IPS-20b (cell line): Measurements from ENCODE around the gene STT3A.

Source experiments
- H3K27ac ChIP-seq: one replicate; pipeline ENCODE4 v1.5.1; 2013; ENCODE audit warnings: low read length
- H3K27me3 ChIP-seq: 2 replicates; pipeline ENCODE4 v1.6.1; 2013; ENCODE audit warnings: mild to moderate bottlenecking, low read length, inconsistent platforms; ENCODE audit not compliant: insufficient read depth
- H3K36me3 ChIP-seq: 2 replicates; pipeline ENCODE4 v1.6.1; 2013; ENCODE audit warnings: low read depth, mild to moderate bottlenecking, inconsistent platforms, low read length, moderate library complexity; ENCODE audit not compliant: insufficient read depth
- H3K4me1 ChIP-seq: 2 replicates; pipeline ENCODE4 v1.6.1; 2013; ENCODE audit warnings: mild to moderate bottlenecking, control low read depth, inconsistent platforms, low read length, moderate library complexity; ENCODE audit not compliant: insufficient read depth
- H3K4me3 ChIP-seq: 2 replicates; pipeline ENCODE4 v1.5.1; 2013; ENCODE audit warnings: mild to moderate bottlenecking, low read length, inconsistent platforms
- H3K9ac ChIP-seq: 2 replicates; pipeline ENCODE4 v1.6.1; 2013; ENCODE audit warnings: low read depth, mild to moderate bottlenecking, inconsistent platforms, low read length, moderate library complexity
- H3K9me3 ChIP-seq: 2 replicates; pipeline ENCODE4 v1.6.1; 2013; ENCODE audit warnings: mild to moderate bottlenecking, low read depth, low read length, inconsistent platforms; ENCODE audit not compliant: insufficient read depth

Gene STT3A

GRCh38 chr11:125588505-125588904 is 4.1 kb upstream of the STT3A start:
- Histone ChIP-seq H3K36me3 (peaks cover 14% of the 10 kb centered on the region), H3K9me3 (no peaks in the 10 kb centered on the region), H3K4me3 (no peak overlapping the region), H3K4me1 (peaks cover 2% of the 10 kb centered on the region; the same call in 1 of the 2 replicates), H3K27ac (no peak overlapping the region), H3K27me3 (no peaks in the 10 kb centered on the region), H3K9ac (no peak overlapping the region)

GRCh38 chr11:125591649-125592304 is 875 bp upstream of the STT3A start:
- peak overlapping the region; percentile 98 for H3K9ac ChIP-seq
- peak overlapping the region; percentile 98 for H3K4me3 ChIP-seq
- H3K9me3 ChIP-seq = no peaks in the 10 kb centered on the region
- peaks cover 12% of the 10 kb centered on the region for H3K36me3 ChIP-seq
- H3K27ac ChIP-seq = peak overlapping the region; percentile 74
- H3K27me3 ChIP-seq = no peaks in the 10 kb centered on the region
- peaks cover 4% of the 10 kb centered on the region; the same call in 1 of the 2 replicates for H3K4me1 ChIP-seq

- H3K27ac ChIP-seq = peak overlapping the region; percentile 23
- H3K9ac ChIP-seq = peak overlapping the region; percentile 88; the same call in 1 of the 2 replicates
- peak overlapping the region; percentile 98 for H3K4me3 ChIP-seq
These were observed 615 bp downstream of the STT3A start for GRCh38 chr11:125593114-125593820.

GRCh38 chr11:125594958-125595357 is 2.3 kb downstream of the STT3A start:
- no peak overlapping the region for H3K9ac ChIP-seq

More at GRCh38 chr11:125593114-125593820, 615 bp downstream of the STT3A start:
- Histone ChIP-seq H3K9me3 (no peaks in the 10 kb centered on the region), H3K27me3 (no peaks in the 10 kb centered on the region), H3K36me3 (peaks cover 27% of the 10 kb centered on the region), H3K4me1 (peaks cover 4% of the 10 kb centered on the region; the same call in 1 of the 2 replicates)

GRCh38 chr11:125600663-125601062 is 8.0 kb downstream of the STT3A start:
- no peaks in the 10 kb centered on the region for H3K27me3 ChIP-seq
- no peak overlapping the region for H3K27ac ChIP-seq
- H3K36me3 ChIP-seq = peaks cover 90% of the 10 kb centered on the region
- no peak overlapping the region for H3K9ac ChIP-seq
- no peak overlapping the region for H3K4me3 ChIP-seq
- H3K9me3 ChIP-seq = no peaks in the 10 kb centered on the region
- H3K4me1 ChIP-seq = no peaks in the 10 kb centered on the region

More at GRCh38 chr11:125594958-125595357, 2.3 kb downstream of the STT3A start:
- H3K4me3 ChIP-seq = no peak overlapping the region
- H3K27ac ChIP-seq = no peak overlapping the region
- no peaks in the 10 kb centered on the region for H3K27me3 ChIP-seq
- H3K4me1 ChIP-seq = peaks cover 4% of the 10 kb centered on the region; the same call in 1 of the 2 replicates
- H3K36me3 ChIP-seq = peaks cover 39% of the 10 kb centered on the region
- no peaks in the 10 kb centered on the region for H3K9me3 ChIP-seq

GRCh38 chr11:125603207-125603606 is 10.6 kb downstream of the STT3A start:
- Histone ChIP-seq H3K9ac (no peak overlapping the region), H3K4me1 (no peaks in the 10 kb centered on the region), H3K4me3 (no peak overlapping the region), H3K27ac (no peak overlapping the region), H3K9me3 (no peaks in the 10 kb centered on the region), H3K27me3 (no peaks in the 10 kb centered on the region), H3K36me3 (peaks cover 92% of the 10 kb centered on the region)

GRCh38 chr11:125605417-125605816 is 12.8 kb downstream of the STT3A start:
- Histone ChIP-seq H3K9ac (no peak overlapping the region), H3K27ac (no peak overlapping the region), H3K4me1 (no peaks in the 10 kb centered on the region), H3K36me3 (peaks cover 100% of the 10 kb centered on the region), H3K4me3 (no peak overlapping the region), H3K27me3 (no peaks in the 10 kb centered on the region), H3K9me3 (no peaks in the 10 kb centered on the region)

- no peaks in the 10 kb centered on the region for H3K4me1 ChIP-seq
- H3K27ac ChIP-seq = no peak overlapping the region
- no peak overlapping the region for H3K9ac ChIP-seq
- no peaks in the 10 kb centered on the region for H3K9me3 ChIP-seq
- H3K27me3 ChIP-seq = no peaks in the 10 kb centered on the region
- peaks cover 100% of the 10 kb centered on the region for H3K36me3 ChIP-seq
- H3K4me3 ChIP-seq = no peak overlapping the region
These were observed 16.9 kb downstream of the STT3A start for GRCh38 chr11:125609545-125609944.

GRCh38 chr11:125618383-125618782 is 25.7 kb downstream of the STT3A start:
- Histone ChIP-seq H3K27me3 (no peaks in the 10 kb centered on the region), H3K36me3 (peaks cover 88% of the 10 kb centered on the region), H3K4me1 (no peaks in the 10 kb centered on the region), H3K9me3 (no peaks in the 10 kb centered on the region), H3K9ac (no peak overlapping the region), H3K27ac (no peak overlapping the region), H3K4me3 (no peak overlapping the region)

GRCh38 chr11:125621995-125622394 is 29.3 kb downstream of the STT3A start:
- Histone ChIP-seq H3K36me3 (peaks cover 57% of the 10 kb centered on the region), H3K4me3 (no peak overlapping the region), H3K9ac (no peak overlapping the region), H3K27ac (no peak overlapping the region), H3K4me1 (no peaks in the 10 kb centered on the region; the same call in 1 of the 2 replicates), H3K9me3 (no peaks in the 10 kb centered on the region), H3K27me3 (no peaks in the 10 kb centered on the region)

GRCh38 chr11:125623064-125623463 is 30.4 kb downstream of the STT3A start:
- Histone ChIP-seq H3K4me1 (peaks cover 10% of the 10 kb centered on the region; the same call in 1 of the 2 replicates), H3K9ac (no peak overlapping the region), H3K4me3 (no peak overlapping the region), H3K9me3 (no peaks in the 10 kb centered on the region), H3K27ac (no peak overlapping the region), H3K27me3 (no peaks in the 10 kb centered on the region), H3K36me3 (peaks cover 57% of the 10 kb centered on the region)

GRCh38 chr11:125624756-125625213 is 32.1 kb downstream of the STT3A start, which contains the start of gene CHEK1:
Gene CHEK1 (plus strand): TSS chr11:125625163. CDS start chr11:125626769, 1,606 bp downstream.
- Histone ChIP-seq H3K36me3 (peaks cover 56% of the 10 kb centered on the region), H3K9ac (peak within 1 kb of the TSS; percentile 98), H3K27me3 (no peaks in the 10 kb centered on the region), H3K27ac (peak within 1 kb of the TSS; percentile 89), H3K9me3 (no peaks in the 10 kb centered on the region), H3K4me1 (peaks cover 10% of the 10 kb centered on the region; the same call in 1 of the 2 replicates), H3K4me3 (peak within 1 kb of the TSS; percentile 98)
